GM21381 (cell line): Measurements from ENCODE around the gene AGER.
"Not testable (repeated sequence)": the region's sequence is repeated elsewhere in the genome, so short reads cannot be mapped to it uniquely, and the experiment has no call there.

ENCODE experiments used
- ATAC-seq: cut with Tn5 transposase; IDR thresholded peaks from one replicate; pipeline ENCODE4 v1.9.1; 2021; ENCODE audit warnings: mild to moderate bottlenecking, moderate library complexity; ENCODE audit not compliant: unreplicated experiment

The AGER gene

DNA sequence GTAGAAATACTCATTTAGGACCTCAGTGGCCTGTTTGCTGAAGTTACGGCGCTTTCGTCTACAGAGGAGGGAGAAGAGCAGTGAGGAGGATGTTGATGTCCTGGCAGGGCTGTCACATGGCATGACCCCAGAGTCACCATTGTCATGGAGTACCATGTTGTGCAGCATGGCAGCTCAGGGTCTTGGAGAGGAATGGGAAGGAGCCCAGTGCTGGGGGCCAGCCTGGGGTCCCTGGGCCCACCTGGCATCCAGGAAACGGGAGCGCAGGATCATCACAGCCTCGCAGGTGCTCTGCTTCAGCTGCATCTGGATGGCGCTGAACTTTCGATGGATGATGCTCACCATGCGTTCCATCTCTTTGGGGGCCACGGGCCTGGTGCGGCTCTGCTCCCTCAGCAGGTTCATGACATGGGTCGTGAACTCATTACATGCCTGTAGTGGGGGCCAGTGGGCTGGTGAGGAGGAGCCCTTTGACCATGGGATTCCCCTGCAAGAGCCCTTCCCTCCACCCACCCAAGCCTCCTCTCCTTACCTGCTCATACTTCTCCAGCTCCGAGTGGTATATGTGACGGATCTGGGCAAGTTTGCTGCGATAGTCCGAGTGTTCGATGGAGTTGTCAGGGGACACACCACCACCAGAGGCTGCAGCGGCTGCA lies 3.8 kb upstream of the AGER start:
- ATAC-seq, result not testable (repeated sequence)

DNA sequence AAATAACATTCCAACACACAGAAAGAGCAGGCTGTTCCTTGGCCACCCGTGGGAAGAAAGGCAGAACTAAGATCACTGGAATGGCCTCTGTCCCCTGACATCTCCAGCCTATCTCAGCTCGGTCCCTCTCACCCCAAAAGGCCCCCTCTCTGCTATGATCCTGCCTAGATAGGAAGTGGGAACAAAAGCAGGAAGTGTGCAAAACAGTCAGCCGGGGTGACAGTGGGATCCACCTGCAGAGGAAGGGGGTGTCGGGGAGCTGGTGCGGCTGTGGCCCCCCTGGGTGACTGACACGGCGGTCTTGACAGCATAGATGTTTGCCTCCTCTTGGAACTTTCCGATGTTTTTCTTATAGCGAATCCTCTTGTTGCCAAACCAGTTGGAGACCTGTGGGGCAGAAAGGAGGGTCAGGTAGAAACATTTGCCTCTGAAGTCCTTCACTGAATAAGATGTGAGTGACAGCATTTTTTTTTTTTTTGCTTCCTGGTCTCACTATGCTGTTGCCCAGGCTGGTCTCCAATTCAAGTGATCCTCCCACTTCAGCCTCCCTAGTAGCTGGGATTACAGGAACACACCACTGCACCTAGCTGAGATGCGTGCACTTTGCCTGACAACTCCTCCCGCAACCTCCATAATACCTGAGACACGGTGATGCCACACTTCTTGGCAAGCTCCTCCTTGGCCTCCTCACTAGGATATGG lies 3.1 kb upstream of the AGER start:
- no peak for ATAC-seq

DNA sequence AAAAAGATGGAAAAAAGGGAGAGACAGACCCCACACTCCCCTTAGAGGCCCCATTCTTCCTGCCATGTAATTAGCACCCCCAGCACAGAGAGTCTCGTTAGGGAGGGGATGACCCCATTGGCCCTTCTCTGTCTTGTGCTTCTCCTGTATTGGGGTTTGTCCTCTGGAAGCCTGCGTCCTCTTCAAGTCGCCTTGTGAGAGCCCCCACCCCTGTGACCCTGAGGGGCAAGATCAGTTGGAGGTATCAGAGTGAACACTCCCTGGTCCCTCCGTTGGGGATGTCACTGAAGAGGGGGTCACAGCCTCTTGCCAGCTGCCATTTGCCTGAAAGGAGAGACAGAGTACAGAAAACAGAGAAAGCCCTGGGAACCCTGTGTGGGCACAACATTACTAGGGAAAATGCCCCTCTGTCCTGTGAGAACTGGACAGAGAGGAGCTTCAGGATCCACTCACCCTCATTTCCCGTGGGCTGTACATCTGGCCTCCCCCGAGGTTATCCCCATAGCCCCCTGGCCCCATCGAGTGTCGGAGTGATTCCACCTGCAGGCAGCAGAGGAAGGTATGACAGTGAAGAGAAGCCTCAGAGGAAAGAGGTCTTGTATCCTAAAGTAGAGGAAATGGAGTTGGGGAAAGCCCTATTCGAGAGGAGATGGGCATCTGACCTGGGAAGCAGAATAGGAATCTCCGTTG lies 2.2 kb upstream of the AGER start:
- not testable (repeated sequence) for ATAC-seq

DNA sequence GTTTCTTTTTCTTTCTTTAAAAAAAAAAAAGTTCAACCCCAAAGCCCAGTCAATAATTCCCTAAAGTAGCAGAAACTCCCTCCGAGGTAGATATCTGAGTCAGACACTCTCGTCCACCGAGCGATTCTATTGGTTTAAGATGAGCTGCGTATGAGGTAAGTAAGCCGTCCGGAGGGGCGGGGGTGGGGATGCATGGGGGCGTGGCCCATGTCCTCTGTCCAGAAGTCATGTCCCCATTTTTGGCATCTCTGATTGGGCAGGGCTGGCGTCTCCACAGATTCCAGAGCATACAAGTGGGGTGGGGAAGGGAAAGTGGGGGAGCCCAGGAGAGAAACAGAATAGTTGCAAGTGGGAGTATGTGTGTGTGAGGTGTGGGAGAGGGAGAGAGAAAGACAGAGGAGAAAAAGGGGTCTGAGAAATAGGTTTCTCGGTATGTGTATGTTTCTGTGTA lies 1.7 kb upstream of the AGER start:
- not testable (repeated sequence) for ATAC-seq

DNA sequence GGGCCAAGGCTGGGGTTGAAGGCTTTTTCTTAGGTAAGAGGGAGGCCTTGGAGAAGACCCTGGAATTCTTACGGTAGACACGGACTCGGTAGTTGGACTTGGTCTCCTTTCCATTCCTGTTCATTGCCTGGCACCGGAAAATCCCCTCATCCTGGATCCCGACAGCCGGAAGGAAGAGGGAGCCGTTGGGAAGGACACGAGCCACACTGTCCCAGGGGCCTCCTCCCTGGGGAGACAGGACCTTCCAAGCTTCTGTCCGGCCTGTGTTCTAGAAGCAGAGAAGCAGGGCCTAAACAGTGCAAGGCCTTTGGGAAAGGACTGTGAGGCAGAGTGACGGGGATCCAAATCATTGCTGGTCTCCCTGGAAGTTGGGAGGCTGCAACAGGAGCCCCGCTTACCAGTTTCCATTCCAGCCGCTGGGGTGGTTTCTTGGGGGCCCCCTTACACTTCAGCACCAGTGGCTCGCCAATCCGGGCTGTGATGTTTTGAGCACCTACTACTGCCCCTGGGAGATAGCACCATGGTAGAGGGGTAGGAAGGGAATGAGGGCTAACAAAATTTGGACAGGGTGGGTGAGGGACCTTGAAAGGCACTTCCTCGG lies 470 bp downstream of the AGER start:
- ATAC-seq, result no peak

DNA sequence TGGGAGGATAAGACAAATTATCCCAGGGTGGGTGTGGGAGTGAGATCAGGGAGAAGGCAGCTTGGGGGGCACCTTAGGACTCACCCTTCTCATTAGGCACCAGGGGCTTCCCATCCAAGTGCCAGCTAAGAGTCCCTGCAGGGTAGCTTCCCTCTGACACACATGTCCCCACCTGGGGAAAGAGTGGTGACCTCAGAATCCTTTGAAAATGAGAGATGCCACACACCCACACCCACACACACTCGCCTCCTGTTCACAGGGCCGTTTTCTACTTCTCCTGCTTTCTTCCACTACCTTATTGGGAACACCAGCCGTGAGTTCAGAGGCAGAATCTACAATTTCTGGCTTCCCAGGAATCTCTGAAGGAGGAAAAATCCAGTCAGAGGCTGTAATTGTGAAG lies 1.0 kb downstream of the AGER start:
- ATAC-seq, result no peak

DNA sequence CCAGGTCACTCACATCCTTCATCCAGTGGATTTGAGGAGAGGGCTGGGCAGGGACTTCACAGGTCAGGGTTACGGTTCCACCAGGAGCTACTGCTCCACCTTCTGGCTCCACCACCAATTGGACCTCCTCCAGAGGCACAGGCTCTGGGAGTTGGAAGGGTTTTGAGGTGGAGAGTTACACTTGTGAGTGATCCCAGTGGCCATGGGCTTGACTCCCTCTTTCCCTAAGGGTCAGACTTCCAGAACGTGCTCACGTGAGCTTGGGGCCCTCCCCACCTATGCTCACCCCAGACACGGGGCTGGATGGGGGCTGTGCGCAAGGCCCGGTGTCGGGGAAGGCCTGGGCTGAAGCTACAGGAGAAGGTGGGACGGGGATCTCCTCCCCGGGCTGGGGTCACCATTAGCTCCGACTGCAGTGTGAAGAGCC lies 1.5 kb downstream of the AGER start:
- ATAC-seq, result no peak

DNA sequence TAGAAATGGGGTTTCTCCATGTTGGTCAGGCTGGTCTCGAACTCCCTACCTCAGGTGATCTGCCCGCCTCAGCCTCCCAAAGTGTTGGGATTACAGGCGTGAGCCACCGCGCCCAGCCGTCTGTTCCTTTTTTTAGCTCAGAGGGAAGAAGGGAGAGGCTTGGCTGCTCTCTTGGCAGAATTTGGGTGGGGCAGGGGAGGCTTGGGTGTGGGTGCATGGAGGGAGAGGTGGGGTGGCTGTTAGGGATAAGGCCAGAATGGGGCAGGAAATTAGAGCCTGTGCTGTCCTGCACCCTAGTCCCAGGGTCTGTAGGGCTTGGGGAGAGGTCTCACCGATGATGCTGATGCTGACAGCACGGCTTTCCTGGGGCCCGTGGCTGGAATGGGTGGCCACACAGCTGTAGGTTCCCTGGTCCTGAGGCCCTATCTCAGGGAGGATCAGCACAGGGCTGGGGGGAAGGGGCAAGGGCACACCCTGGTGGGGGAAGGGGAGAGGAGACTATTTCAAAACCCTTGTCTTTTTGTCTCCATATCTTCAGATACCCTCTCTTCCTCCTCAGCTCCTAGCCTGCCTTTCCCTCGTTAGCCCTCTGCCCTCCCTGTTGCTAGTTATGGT lies 2.0 kb downstream of the AGER start:
- no peak for ATAC-seq

DNA sequence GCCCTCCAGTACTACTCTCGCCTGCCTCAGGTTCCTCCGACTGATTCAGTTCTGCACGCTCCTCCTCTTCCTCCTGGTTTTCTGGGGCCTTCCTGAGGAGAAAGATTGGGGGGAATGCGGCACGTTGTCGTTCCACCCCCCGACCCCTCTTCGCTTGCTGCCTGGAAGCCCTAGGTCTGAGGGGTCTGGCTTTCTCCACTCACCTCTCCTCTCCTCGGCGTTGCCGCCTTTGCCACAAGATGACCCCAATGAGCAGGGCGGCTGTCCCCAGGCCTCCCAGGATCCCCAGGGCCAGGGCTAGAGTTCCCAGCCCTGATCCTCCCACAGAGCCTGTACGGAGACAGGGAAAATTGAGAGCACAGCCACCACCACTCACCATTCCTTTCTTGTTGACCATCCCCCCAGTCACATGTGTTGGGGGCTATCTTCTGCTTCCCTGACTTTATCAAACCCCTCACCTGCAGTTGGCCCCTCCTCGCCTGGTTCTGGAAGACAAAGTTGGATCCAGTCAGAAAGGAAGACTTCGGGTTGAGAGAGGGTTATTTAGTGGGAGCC lies 2.8 kb downstream of the AGER start:
- no peak for ATAC-seq

DNA sequence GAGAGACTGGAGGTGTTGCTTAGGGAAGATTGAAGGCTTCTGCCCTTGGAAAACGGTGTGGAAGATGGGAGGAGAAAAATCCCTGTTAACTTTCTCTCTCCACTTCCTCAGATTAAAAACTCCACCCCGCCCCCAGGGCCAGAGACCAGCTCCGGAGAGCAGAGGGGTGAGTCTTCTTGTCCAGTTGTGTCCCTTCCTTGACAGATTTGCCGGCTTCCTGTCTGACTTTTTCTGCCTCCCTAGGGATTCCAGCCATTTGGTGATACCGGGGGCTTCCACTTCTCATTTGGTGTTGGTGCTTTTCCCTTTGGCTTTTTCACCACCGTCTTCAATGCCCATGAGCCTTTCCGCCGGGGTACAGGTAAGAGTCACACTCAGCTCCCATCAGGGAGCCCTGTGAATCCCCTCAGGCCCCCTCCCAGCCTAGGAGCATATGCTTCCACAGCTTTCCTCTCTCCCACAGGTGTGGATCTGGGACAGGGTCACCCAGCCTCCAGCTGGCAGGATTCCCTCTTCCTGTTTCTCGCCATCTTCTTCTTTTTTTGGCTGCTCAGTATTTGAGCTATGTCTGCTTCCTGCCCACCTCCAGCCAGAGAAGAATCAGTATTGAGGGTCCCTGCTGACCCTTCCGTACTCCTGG lies 4.2 kb downstream of the AGER start:
- ATAC-seq, result no peak

DNA sequence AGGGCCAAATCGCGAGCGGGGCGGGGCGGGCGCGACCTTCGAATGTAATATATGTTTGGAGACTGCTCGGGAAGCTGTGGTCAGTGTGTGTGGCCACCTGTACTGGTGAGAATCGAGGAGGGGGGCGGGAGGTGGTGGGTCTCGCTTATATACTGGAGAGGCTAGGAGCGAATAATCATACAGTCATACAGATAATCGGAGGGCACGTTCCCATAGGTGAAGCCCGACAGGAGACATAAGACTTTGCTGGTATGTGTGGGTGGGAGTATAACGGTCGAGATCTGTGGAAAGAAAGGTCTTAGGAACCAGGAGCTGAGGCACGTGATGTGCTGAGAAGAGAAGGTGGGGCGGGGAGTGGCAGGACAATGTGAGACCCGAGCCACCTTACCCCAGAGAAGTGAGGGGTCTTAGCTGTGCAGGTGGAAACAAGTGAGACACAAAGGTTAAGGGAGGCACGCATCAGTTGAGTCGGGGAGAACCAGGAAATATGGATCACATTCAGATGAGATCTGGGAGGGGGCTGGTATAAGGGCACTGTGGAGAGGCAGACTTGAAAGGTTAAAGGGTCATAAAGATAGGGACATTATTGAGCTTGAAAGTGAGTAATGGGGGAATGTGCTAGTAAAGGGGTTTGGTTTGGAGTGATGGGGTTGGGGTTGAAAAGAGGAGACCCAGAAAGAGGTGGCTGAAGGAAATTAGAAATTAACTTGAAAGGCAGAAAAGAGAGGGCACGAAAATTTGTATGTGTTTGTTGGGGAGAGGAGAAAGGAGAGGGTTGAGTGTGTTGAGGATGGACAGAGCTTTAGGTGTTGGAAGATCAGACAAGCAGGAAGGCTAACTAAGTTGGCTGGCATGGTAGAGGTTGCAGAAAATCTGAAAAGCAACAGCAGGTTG lies 5.3 kb downstream of the AGER start:
- no peak for ATAC-seq

DNA sequence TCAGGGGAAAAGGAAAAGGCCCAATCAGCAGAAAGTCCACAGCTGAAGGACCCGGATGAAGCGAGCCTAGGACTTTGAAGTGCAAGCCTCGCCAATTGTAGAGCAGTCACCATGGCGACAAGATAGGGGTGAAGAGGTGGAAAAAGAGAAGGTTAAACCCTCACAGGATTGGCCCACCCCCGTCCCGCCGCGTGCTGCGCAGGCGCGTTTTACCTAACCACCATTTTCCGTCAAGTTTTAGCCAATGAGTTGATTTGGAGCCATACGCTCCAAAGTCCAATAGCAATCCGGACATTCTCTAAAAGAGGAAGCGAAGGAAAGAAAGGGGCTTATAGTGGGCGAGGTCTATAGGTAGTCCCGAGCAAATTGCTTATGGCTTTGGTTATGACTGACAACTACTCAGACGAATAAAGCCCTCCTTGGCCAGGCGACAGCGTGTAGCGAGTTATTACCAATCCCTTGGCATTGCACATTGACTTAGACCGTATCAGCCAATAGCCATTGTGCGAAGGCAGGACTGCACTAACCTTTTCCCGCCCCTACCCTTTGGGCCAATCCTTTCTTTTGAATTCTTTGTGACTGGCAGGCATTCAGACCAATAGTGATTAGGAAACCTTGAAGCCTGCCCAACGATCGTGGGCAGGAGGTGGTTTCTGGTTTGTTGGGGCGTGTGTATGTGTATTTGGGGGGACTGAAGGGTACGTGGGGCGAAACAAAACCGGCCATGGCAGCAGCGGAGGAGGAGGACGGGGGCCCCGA lies 6.1 kb downstream of the AGER start, which contains the start of gene RNF5:
Gene RNF5, plus strand, starts transcription at position 618 of the 759 bp plus-strand sequence. Its CDS starts 107 bp downstream, at position 725.
- ATAC-seq, result peak; percentile 79

DNA sequence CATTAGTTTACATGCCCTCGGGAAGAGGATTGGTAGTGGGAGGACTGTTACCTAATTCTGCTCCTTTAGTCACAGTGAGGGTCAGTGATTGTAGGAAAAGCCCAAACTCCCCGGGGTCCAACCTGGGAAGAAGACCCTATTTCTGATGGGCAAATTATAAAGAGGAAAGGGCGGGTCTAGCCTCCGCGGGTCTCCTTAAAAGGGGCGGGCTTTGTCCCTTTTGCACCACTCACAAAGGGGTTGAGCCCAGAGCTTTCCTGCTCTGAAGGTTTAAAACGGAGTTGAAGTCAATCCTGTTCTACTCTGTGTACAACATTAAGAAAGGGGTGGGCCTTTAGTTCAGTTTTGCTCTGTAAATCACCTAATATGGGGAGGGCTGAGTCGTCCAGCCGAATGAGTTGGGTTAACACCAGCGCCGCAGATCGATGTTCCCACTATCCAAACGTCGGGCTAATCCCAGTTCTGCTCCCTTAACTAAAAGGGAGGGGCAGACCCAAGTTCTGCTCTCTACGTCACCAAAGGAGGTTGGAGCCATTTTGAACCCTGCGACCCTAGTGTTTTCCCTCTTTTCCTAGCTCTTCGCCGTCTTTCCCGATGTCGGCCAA lies 6.8 kb downstream of the AGER start:
- peak; percentile 1 for ATAC-seq

DNA sequence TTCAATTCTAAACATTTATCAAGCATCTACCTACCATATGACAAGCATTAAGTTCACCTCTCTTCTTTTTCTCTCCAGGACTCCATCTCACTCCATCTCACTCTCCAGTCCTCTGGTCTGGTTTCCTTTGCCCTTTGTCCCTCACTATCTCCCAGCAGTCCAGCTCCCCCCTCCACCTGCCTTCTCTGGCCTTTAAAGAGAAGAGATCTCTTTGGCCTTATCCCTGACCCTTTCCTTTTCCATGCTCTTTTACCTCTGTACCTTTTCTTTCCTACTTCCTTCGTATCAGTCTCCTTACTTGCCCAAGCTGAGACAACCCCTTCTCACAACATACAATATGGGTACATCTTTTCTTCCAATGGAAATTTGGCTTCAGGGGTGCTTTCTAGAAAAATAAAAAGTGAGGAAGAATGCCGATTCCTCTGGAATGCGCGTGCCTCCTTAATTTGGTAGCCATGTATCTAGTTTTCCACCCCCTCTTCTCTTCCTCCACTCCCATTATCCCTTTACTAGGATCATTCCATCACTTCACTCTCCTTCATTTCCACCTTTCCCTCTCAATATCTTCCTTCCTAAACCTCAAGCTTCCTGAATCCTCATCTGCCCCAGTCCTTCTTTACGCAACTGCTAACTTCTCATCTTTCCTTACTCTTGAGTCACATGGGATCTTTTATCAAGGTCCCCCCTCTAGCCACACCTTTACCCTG lies 7.4 kb downstream of the AGER start:
- no peak for ATAC-seq

DNA sequence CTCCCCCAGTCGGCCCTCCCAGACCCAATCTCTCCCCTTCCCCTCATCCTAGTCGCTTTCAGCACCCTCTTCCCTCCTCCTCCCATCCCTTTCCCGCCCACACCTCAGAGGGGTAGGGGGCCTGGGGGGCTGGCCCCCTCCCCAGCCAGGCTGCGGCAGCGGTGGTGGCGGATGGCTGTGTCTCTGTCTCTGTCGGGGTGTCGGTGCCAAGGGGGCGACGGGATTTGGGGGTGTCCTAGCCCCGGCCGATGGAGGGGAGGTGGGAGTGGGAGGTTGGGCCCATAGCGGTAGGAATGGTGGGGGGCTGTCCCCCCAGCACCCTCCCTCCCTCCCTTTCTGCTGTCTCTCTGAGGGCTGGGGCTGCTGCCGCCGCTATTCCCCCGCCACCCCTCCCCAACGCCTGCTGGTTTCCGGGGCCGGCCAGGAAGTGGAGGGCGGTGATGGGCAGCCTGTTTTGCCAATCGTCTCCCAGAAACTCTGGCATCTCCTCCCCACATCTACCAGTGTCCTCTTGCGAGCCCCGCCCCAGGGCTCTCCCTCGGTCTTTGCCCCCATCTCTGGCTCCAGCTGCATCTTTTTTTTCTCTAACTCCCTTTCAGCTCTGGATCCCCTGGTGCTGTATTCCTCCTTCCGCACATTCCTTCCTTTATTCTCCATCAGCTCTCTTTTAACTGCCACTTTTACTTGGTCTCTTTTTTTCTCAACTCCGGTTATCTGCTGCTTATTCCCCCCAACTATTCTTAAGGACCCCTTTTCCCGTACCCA lies 8.2 kb downstream of the AGER start, which contains the start of gene AGPAT1:
Gene AGPAT1, minus strand, starts transcription at position 374 of the 765 bp plus-strand sequence. CDS start 4,588 bp downstream, outside the sequence.
- ATAC-seq, result peak; percentile 36

DNA sequence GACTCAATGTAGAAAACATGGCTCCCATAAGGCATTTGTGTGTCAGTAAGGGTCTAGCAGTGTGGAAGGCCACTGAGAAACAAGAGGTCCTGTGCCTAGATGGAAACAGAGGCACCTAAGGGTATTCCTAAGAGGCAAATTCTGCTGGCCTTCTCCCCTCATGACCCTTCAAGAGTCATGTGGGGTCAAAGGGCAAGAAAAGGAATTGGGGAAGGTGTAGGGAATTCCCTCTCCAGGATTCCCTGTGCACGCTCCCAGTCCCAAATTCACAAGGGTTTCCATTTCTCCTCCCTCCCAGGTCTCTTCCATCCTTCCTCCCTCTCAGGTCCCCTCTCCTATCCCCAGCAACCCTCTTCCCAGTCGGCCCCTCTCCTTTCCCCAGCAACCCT lies 8.7 kb downstream of the AGER start:
- no peak for ATAC-seq

DNA sequence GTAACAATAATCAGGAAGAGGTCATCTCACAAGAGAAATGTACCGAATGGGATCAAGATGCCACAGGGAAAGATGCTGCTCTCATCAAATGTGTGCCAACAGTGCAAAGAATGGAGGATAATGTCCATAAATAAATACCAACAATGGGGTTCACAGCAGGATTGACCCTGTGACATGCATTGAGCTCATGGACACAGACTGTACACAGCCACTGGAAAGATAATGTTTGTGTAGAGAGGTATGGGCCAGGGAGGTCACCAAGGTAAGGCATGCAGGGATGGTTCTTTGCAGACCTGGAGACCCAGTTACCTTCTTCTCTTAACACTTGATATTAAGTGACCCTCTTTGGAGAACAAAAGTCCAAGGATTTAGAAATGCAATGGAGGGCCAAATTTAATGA lies 9.6 kb downstream of the AGER start:
- no peak for ATAC-seq
